Stimulated activated CD8-positive, alpha-beta memory T cell treated with anti-CD3 and anti-CD28 coated beads, Interleukin-7, amount 100 ng/mL, for 48 hours (primary cell): ENCODE data around the gene ABLIM3.
"Not testable (repeated sequence)": the region's sequence is repeated elsewhere in the genome, so short reads cannot be mapped to it uniquely, and the experiment has no call there.

ENCODE experiments used
- DNase-seq, 2 donors: peaks; one replicate each; pipeline ENCODE4 v3.0.0-alpha.2; 2020; ENCODE audit warnings: low read depth in 1 of 2; ENCODE audit errors: extremely low read depth in 1 of 2

The ABLIM3 gene

GRCh38 chr5:149185067-149185466 is 43.8 kb downstream of the ABLIM3 start:
- no peak for DNase-seq

- no peak for DNase-seq
Observed at GRCh38 chr5:149186506-149186905, 45.2 kb downstream of the ABLIM3 start.

GRCh38 chr5:149187617-149188016 is 46.3 kb downstream of the ABLIM3 start:
- DNase-seq = not testable (repeated sequence)

GRCh38 chr5:149188383-149188782 is 47.1 kb downstream of the ABLIM3 start:
- no peak for DNase-seq

GRCh38 chr5:149195337-149195887 is 54.1 kb downstream of the ABLIM3 start:
- DNase-seq = no peak

GRCh38 chr5:149195962-149196361 is 54.7 kb downstream of the ABLIM3 start:
- no peak for DNase-seq

- DNase-seq = no peak
Observed at GRCh38 chr5:149198148-149198547, 56.9 kb downstream of the ABLIM3 start.

- DNase-seq = no peak
Observed at GRCh38 chr5:149200355-149200754, 59.1 kb downstream of the ABLIM3 start.

- DNase-seq = no peak
Observed at GRCh38 chr5:149201121-149201637, 59.9 kb downstream of the ABLIM3 start.

GRCh38 chr5:149202910-149203451 is 61.7 kb downstream of the ABLIM3 start:
- DNase-seq = no peak

GRCh38 chr5:149203921-149204441 is 62.7 kb downstream of the ABLIM3 start:
- no peak for DNase-seq

GRCh38 chr5:149205625-149206523 is 64.6 kb downstream of the ABLIM3 start:
- no peak for DNase-seq

GRCh38 chr5:149206524-149207141 is 65.3 kb downstream of the ABLIM3 start:
- DNase-seq = no peak

GRCh38 chr5:149207831-149208230 is 66.5 kb downstream of the ABLIM3 start:
- no peak for DNase-seq

GRCh38 chr5:149210225-149210624 is 68.9 kb downstream of the ABLIM3 start:
- no peak for DNase-seq

- DNase-seq = no peak
Observed at GRCh38 chr5:149210968-149211490, 69.7 kb downstream of the ABLIM3 start.

GRCh38 chr5:149211566-149211965 is 70.3 kb downstream of the ABLIM3 start:
- DNase-seq = no peak

GRCh38 chr5:149212198-149212951 is 71.1 kb downstream of the ABLIM3 start:
- DNase-seq = no peak

GRCh38 chr5:149213264-149213880 is 72.1 kb downstream of the ABLIM3 start:
- DNase-seq = no peak
